ENCODE data around the gene ITPRID1.

Gene ITPRID1

DNA sequence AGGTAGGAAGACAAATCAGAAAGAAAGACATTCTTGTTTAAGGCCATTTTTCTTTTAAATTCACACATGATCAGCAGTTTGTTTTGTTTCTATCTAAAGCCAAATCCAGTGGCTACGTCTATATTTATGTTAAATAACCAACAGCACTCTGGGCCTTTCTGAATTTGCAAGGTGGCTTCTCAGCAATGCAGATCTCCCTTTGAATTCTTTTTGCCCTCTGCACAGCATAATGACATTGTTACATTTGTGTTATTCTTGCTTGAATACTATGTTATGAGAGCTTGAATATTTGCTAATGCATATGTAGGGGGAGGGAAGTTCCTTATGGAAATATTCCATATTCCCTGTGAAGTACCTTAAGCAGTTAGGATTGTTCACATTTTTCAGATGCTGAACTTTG, 99.7 kb downstream of the ITPRID1 start:
- DNase-seq (ENCODE audit: low spot score) = no peak

DNA sequence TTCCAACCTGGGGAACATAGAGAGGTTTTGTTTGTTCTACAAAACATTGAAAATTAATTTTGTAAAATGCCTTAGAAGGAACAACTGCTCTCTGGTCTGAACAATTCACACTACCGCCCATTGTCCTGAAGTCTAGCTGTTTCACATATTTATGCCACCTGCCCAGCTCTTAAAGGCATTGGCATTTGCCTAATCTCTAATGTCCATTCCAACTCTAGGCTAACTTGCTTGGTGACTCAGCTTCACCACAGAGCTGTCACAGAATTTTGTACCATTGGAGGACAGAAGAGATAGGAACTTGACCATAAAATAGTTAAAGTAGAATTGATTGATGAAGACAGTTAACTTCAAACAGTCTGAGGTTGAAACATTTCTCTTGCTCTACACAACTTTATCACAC, 119.6 kb downstream of the ITPRID1 start:
- TF ChIP-seq, protein P1, sequence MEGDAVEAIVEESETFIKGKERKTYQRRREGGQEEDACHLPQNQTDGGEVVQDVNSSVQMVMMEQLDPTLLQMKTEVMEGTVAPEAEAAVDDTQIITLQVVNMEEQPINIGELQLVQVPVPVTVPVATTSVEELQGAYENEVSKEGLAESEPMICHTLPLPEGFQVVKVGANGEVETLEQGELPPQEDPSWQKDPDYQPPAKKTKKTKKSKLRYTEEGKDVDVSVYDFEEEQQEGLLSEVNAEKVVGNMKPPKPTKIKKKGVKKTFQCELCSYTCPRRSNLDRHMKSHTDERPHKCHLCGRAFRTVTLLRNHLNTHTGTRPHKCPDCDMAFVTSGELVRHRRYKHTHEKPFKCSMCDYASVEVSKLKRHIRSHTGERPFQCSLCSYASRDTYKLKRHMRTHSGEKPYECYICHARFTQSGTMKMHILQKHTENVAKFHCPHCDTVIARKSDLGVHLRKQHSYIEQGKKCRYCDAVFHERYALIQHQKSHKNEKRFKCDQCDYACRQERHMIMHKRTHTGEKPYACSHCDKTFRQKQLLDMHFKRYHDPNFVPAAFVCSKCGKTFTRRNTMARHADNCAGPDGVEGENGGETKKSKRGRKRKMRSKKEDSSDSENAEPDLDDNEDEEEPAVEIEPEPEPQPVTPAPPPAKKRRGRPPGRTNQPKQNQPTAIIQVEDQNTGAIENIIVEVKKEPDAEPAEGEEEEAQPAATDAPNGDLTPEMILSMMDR (IDR thresholded peaks at IDR 0.05; ENCODE audit: extremely low read depth, missing control alignments) = no peak
- DNase-seq (ENCODE audit: low spot score) = no peak

More for the DNA sequence above, 99.7 kb downstream of the ITPRID1 start:
- TF ChIP-seq, protein P1 (IDR thresholded peaks at IDR 0.05; ENCODE audit: extremely low read depth, missing control alignments) = no peak

DNA sequence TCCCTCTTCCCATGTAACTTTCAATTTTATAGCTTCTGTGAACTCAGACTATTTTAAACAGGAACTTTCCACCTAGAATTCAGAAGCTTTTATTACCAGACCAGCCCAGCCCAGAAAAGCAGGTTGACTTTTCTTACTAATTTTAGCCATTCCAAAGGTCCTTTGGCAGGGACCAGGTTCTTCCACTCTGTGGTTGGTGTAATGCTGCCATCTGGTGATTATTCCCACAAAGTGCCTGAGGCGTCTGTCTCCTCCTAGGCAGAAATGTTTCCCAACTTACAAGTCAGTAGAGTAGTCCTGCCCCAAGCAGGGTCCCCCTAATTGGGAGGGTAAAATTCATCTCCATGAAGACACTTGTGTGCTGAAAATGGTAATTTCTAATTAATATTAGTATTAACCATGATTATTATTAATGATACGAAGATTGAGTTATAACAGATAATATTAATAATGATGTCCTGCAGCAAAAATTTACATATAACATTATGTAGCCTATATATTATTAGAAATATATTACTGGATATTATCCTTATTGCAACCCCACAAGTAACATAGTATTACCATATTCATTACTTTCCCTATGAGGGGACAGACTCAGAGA, 120.1 kb downstream of the ITPRID1 start:
- peak; percentile 20 for DNase-seq (ENCODE audit: low spot score)
- TF ChIP-seq, protein P1 (IDR thresholded peaks at IDR 0.05; ENCODE audit: extremely low read depth, missing control alignments) = no peak

DNA sequence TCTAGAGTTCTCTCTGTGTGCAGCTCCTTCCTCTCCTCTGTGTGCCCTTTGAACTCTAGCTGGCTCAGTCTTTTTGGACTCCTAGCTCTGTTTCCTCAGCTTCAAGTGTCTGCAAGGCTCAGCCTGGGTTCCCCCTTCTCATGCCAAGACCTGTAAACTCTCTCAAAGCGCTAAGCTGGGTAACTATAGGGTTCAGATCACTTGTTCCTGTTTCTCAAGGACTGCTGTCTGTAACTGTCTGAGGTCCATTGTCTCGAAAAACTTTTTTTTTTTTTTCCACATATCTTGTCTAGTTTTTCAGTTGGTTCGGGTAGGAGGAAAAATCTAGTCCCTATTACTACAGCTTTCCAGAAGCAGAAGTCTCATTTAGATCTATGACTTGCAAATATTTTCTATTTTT, 126.5 kb downstream of the ITPRID1 start:
- no peak for DNase-seq (ENCODE audit: low spot score)
- TF ChIP-seq, protein P1 (IDR thresholded peaks at IDR 0.05; ENCODE audit: extremely low read depth, missing control alignments) = no peak

DNA sequence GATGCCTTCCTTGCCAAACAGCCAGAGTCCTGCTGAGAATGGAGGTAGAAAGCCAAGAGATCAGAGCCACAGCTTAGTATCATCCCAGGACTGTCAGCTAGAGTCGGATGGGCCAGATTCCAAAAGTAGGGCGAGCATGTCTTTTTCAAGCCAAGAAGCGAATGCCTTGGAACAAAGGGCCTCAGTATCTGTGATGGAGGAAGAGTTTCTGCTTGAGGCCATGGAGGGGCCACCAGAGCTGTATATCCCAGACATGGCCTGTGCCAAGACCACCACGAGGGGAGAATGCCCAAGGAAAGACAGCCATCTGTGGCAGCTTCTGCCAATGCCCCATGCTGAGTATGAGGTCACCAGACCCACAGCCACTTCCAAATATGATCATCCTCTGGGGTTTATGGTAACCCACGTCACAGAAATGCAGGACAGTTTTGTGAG, 128.8 kb downstream of the ITPRID1 start:
- TF ChIP-seq, protein P1 (IDR thresholded peaks at IDR 0.05; ENCODE audit: extremely low read depth, missing control alignments) = no peak
- DNase-seq (ENCODE audit: low spot score) = no peak

DNA sequence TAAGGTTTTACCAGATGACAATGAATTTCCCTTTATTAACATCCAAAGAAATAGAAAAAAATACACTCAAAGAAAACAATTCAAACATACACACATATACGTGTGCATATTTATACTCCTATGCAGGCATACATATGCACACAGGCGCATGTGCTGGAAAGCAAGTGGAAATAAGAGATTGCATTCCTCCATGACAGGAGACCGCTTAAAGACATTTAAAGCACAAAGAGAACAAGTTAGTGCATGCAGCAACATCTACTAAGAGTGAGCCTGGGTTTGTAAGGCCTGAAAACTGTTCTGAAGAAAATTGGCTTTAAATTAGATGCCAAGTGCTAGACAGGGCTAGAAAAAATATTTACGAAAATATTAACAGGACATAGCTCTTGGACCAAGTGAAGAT, 133.1 kb downstream of the ITPRID1 start:
- TF ChIP-seq, protein P1 (IDR thresholded peaks at IDR 0.05; ENCODE audit: extremely low read depth, missing control alignments) = no peak
- DNase-seq (ENCODE audit: low spot score) = no peak

DNA sequence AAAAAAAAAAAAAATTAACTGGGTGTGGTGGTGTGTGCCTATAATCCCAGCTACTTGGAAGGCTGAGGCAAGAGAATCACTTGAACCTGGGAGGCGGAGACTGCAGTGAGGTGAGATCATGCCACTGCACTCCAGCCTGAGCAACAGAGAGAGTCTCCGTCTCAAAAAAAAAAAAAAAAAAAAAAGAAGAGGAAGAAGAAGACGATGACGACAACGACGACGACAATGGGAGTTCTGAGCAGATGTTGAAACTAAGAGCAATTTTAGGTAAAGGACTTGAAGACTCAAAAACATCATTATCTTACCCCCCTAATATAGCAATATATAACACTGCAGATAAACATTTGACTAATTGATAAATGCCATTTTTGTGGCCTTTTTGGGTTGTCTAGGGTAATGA, 133.6 kb downstream of the ITPRID1 start:
- DNase-seq (ENCODE audit: low spot score) = no peak
- TF ChIP-seq, protein P1 (IDR thresholded peaks at IDR 0.05; ENCODE audit: extremely low read depth, missing control alignments) = no peak
